Fibroblast of skin of left biceps (primary cell): Measurements from ENCODE around the gene ITSN2.
A peak's percentile ranks its signal among the peaks of the same experiment; 100 is the strongest.

Experiments
- DNase-seq, 2 experiments: peaks; one replicate each; pipeline ENCODE4 v3.0.0-alpha.2; 2013; ENCODE audit warnings: low read depth in 2 of 2

The ITSN2 gene

GRCh38 chr2:24334245-24334633 is 26.1 kb downstream of the ITSN2 start:
- DNase-seq = no peak

- no peak for DNase-seq
Measured at GRCh38 chr2:24332791-24333540, 27.4 kb downstream of the ITSN2 start.

- DNase-seq = no peak
Measured at GRCh38 chr2:24330161-24330560, 30.2 kb downstream of the ITSN2 start.

- DNase-seq = no peak
Measured at GRCh38 chr2:24329700-24330099, 30.6 kb downstream of the ITSN2 start.

DNA sequence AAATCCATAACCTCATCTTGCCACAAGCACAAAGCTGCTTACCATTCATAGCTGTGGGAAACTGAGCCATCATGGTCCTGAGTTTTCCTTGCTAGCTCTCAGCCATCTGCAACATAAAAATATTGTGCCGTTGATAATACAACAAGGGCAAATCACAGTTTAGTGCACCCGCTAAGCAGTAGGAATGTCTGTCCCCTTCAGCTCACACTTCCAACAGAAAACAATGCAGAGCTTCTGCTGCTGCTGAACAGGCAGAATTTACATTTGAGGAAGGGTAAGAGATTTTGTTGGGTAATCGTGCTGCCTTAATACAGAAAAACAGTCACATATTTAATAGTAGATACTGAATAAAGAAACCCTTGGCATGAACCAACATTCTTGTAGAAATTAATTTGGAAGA is 32.3 kb downstream of the ITSN2 start:
- no peak for DNase-seq

- no peak for DNase-seq
Measured at GRCh38 chr2:24317491-24317920, 42.8 kb downstream of the ITSN2 start.

- DNase-seq = no peak
Measured at GRCh38 chr2:24315669-24316068, 44.7 kb downstream of the ITSN2 start.

- no peak for DNase-seq
Measured at GRCh38 chr2:24313744-24314632, 46.3 kb downstream of the ITSN2 start.

GRCh38 chr2:24307961-24308360 is 52.4 kb downstream of the ITSN2 start:
- no peak for DNase-seq

- DNase-seq = no peak
Measured at GRCh38 chr2:24304631-24305030, 55.7 kb downstream of the ITSN2 start.

- peak; percentile 42 to 44 for DNase-seq
Measured at GRCh38 chr2:24304098-24304497, 56.2 kb downstream of the ITSN2 start.

DNA sequence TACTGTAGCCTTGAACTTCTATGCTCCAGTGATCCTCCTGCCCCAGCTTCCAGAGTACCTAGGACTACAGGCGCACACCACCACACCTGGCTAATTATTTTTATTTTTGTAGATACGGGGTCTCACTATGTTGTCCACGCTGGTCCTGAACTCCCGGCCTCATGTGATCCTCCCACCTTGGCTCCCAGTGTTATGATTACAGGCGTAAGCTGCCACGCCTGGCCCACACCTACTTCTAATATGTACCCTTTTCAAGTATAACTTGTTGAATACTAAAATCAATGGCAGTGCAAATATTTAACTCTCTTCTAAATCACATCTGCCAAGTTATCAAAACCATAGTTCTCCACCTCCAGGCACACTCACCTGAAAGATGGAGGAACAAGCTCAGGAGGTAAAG is 58.7 kb downstream of the ITSN2 start:
- no peak for DNase-seq

- DNase-seq = no peak
Measured at GRCh38 chr2:24297663-24298062, 62.7 kb downstream of the ITSN2 start.

DNA sequence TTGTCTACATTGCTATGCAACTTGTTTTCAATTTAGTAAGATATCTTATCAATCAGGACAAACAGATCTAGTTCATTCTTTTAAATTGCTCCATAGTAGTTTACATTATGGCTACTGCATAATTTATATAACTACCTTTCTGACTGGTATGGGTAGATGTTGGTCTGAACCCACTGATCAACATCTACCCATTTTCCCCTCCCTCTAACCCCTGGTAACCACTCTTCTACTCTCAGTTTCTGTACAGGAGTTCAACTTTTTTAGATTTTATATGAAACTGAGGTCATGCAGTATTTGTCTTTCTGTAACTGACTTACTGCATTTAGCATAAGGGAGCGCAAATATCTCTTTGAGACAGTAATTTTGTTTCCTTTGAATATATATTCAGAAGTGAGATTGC is 73.2 kb downstream of the ITSN2 start:
- DNase-seq = no peak

DNA sequence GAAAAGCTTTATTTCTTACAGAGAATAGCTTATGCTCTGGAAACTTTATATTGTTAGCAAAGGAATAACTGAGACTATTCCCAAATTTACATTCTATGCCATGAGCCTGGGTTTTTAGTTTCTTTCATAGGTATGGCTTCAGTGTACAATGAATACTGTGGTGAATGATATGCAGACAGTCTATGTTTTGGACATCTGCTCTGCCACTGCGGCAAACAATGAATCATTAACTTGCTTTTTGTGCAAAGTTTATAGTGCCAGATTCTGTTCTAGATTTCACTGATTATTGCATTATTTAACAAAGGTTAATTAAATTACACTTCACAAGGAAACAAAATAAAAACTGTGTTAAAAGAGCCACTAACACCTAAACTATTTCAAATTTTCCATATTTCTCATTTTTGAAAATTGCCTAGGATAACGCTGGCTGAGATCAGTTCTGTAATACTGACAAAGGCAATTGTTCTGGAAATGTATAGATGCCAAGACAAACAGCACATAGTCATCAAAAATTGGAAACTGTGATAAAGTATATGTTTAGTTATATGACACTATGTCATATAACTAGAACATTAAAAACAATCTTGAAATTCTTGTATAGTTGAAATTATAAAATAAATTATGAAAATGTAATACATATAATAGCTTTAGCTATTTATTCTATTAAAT is 74.7 kb downstream of the ITSN2 start:
- DNase-seq = no peak

DNA sequence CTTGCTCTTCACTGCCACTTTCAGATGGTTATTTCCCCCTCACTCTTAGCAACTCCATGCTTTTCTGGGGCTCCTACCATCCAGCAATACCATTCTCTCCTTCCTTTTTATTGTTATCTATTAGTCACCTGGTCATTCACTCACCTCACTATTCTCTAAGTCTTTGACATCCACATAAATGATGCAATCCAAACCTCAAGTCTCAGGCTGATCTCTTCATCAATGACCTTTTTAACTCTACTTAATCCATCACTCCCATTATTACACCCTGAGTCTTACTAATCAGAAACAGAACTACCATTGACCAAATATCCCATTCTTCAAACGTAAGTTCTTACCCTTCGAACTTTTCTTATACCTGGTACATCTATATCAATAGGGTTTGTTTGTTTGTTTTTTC is 79.7 kb downstream of the ITSN2 start:
- no peak for DNase-seq

DNA sequence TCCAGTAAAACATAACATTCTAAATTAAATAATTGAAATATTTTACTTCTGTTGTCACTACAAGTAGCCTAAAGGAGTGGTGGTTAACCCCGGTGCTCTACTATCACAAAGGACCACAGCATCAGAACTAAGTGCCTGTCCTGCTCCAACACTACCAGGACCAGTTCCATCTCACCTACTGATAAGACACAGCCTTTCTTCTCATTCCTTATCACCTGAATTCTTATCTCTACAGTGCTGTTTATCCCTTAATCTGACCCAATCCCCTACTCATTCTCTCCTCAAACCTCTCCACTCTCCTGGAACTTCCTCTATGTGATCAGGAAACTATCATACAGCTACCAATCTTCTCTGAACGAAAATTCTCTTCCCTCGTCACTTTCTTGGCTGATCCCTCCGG is 80.2 kb downstream of the ITSN2 start:
- DNase-seq = no peak

GRCh38 chr2:24276349-24276899 is 83.9 kb downstream of the ITSN2 start:
- no peak for DNase-seq

GRCh38 chr2:24274809-24275208 is 85.5 kb downstream of the ITSN2 start:
- no peak for DNase-seq

- no peak for DNase-seq
Measured at GRCh38 chr2:24273598-24273997, 86.7 kb downstream of the ITSN2 start.

DNA sequence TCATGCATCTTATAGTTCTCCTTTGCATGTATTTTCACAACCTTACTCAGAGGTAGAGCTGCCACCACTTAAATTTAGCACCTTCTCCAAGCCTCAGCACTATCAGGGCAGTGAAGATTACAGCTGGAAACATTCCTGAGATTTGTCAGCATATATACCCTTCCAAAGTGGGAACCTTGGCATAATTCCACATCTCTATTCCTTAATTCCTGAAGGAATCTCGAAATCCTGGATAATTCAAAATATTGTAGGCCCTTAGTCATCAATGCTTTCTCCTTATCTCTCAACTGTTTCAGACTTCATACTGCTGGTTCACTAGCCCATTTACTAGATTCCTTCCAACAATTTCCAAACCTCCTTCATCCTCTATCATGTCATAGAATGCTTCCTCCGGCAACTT is 87.4 kb downstream of the ITSN2 start:
- no peak for DNase-seq

GRCh38 chr2:24272161-24272802 is 88.1 kb downstream of the ITSN2 start:
- DNase-seq = no peak
